Measurements from ENCODE around the gene TRIM40.

DNA sequence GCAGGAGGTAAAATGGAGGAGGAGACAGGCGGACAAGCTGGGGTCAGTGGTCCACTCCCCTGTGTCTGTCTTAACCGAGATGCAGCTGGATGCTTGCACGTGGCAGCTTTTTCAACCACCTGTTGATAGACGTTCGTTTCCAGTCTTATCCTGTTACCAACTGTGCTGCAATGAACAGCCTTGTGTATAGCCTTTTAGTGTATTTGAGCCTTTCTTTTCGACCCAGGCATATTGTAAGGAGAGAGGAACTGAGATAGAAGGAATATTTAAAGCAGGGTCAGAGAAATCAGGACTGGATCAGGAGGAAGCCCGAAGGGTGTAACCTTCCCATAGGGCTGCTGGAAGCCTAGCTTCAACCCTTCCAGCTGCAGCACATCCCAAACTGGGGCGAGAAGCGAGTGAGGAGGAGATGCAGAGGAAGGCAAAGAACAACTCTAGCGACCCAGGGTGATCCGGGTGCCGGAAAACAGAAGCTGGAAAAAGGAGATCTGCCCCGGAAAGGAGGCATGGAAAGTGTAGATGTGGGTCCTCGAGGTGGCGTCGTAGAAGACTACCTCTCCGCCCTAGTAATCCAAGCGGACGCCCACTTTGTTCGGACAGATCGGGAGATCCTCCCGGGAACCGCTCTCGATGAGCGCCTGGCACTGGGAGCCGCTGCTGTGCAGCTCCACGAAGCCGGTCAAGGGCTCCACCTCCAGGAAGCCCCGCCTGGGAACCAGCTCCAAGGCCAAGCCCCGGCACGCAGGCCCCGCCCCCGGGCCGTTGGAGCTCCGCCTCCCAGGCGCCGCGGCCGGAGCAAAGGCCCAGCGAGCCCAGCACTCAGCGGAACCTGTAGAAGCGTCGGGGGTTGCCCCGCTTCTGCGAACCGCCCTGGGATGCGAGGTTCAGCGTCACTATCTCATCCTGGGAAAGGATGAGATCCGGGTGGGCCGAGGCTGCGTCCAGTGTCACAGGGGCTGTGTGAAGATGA, 34.2 kb upstream of the TRIM40 start:
- TF ChIP-seq, protein P1, sequence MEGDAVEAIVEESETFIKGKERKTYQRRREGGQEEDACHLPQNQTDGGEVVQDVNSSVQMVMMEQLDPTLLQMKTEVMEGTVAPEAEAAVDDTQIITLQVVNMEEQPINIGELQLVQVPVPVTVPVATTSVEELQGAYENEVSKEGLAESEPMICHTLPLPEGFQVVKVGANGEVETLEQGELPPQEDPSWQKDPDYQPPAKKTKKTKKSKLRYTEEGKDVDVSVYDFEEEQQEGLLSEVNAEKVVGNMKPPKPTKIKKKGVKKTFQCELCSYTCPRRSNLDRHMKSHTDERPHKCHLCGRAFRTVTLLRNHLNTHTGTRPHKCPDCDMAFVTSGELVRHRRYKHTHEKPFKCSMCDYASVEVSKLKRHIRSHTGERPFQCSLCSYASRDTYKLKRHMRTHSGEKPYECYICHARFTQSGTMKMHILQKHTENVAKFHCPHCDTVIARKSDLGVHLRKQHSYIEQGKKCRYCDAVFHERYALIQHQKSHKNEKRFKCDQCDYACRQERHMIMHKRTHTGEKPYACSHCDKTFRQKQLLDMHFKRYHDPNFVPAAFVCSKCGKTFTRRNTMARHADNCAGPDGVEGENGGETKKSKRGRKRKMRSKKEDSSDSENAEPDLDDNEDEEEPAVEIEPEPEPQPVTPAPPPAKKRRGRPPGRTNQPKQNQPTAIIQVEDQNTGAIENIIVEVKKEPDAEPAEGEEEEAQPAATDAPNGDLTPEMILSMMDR (IDR thresholded peaks at IDR 0.05) = peak in 3 of 4 donors; percentile 12 to 38 (median 21)
- TF ChIP-seq POLR2A (IDR thresholded peaks at IDR 0.05) = peak; percentile 81
